Left ventricle myocardium inferior (tissue), 1 donor: ENCODE results near the gene COL23A1. TPM values are rescaled to one million over a fixed set of nuclear protein-coding genes. Genes with fewer than 3 reads are reported as not detected.

Experiments
- DNase-seq: peaks from one replicate; pipeline ENCODE4 v3.0.0-alpha.2; 2020
- H3K27ac ChIP-seq: fragments of 200-600 bp; replicated peaks from 2 replicates; pipeline ENCODE4 v1.8.0; 2021
- H3K27me3 ChIP-seq: fragments of 200-600 bp; 2 replicates; pipeline ENCODE4 v1.8.0; 2021; ENCODE audit warnings: low read depth
- H3K36me3 ChIP-seq: fragments of 200-600 bp; 2 replicates; pipeline ENCODE4 v1.8.0; 2021
- H3K4me1 ChIP-seq: fragments of 200-600 bp; 2 replicates; pipeline ENCODE4 v1.8.0; 2021
- H3K4me3 ChIP-seq: fragments of 200-600 bp; 2 replicates; pipeline ENCODE4 v1.8.0; 2021; ENCODE audit warnings: mild to moderate bottlenecking, moderate library complexity
- H3K9me3 ChIP-seq: fragments of 200-600 bp; replicated peaks from 2 replicates; pipeline ENCODE4 v1.8.0; 2021
- intact Hi-C: fragments of 100-400 bp; cut with micrococcal nuclease; formaldehyde crosslinking; loops from one replicate; pipeline ENCODE4 v1.11.0; 2022
- total RNA-seq: library from RNA; stranded (reverse); fragmentation: NEBNext Ultra II Directional; extraction: Animal tissue kit (Norgen Biotek cat#: 25700); gene quantifications from one replicate; pipeline ENCODE4 v1.2.1, GENCODE V29; 2021
- TF ChIP-seq, protein P1 (sequence below): fragments of 200-600 bp; IDR thresholded peaks from 2 replicates; pipeline ENCODE4 v1.8.0; 2021; ENCODE audit warnings: antibody characterized with exemption, mild to moderate bottlenecking, borderline replicate concordance
- donor health status: DM: no; HTN: yes; CAD: no; lungs with severe emphysema.

The COL23A1 gene
- total RNA-seq, 1 donor from 2014 or later: 27.4 TPM

DNA sequence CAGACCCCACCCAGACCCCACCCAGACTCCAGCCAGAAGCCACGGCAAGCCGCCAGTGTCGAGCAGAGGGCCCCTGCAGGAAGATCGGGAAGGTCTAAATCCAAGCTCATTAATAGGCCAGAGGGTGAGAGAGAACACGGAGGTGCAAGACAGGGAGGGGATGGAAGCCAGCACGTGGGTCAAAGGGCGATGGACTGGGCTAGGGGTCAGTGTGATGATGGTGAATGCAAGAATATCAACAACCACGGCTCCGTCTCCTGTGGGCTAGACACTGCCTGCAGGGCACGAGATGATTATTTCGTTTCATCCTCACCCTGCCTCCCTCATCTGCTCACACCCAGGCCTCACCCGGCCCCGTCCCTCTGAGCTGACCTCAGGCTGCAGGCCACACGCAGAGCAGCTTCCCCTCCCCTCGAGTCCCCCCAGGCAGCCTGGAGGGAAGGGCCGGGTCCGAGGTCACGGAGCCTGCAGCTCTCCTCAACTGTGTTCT is 122.0 kb downstream of the COL23A1 start:
- Histone ChIP-seq H3K36me3 (no peaks in the 10 kb centered on the region), H3K27me3 (no peaks in the 10 kb centered on the region), H3K9me3 (no peaks in the 10 kb centered on the region), H3K4me3 (peak overlapping the region; percentile 42), H3K4me1 (peaks cover 20% of the 10 kb centered on the region), H3K27ac (peak overlapping the region; percentile 72)
- TF ChIP-seq, protein P1, sequence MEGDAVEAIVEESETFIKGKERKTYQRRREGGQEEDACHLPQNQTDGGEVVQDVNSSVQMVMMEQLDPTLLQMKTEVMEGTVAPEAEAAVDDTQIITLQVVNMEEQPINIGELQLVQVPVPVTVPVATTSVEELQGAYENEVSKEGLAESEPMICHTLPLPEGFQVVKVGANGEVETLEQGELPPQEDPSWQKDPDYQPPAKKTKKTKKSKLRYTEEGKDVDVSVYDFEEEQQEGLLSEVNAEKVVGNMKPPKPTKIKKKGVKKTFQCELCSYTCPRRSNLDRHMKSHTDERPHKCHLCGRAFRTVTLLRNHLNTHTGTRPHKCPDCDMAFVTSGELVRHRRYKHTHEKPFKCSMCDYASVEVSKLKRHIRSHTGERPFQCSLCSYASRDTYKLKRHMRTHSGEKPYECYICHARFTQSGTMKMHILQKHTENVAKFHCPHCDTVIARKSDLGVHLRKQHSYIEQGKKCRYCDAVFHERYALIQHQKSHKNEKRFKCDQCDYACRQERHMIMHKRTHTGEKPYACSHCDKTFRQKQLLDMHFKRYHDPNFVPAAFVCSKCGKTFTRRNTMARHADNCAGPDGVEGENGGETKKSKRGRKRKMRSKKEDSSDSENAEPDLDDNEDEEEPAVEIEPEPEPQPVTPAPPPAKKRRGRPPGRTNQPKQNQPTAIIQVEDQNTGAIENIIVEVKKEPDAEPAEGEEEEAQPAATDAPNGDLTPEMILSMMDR: no peak
- DNase-seq: no peak
- intact Hi-C loops: no loop called here

DNA sequence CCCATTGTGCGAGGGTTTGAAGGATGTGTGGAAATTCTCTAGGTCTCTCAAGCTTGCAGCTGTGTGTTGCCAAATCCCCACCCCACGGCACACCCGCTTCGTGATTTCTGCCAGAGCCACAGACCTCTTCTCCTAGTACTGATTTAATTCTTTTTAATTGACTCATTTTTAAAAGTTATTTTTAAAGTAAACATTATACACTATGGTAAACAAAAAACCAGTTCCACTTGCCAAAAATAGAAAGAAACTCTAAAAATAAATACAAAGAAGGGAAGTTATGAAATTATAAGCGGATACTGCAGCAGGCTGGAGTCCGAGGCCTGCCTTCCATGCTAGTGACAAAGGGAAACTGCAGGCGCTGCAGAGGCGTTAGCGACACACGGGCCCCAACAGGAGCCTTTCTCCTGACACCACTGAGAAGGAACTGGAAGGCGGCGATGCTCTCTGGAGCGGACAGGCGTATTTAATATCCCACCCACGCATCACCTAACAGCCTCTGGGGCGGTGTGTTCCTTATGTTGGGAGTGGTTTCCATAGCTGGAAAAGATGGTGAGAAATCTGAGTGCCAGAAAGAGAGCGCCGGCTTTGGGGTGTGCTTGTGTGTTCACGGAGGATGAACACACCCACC is 122.5 kb downstream of the COL23A1 start:
- H3K27me3 ChIP-seq: no peaks in the 10 kb centered on the region
- H3K4me1 ChIP-seq: peaks cover 20% of the 10 kb centered on the region
- no peaks in the 10 kb centered on the region for H3K36me3 ChIP-seq
- TF ChIP-seq, protein P1: no peak
- H3K9me3 ChIP-seq: no peaks in the 10 kb centered on the region
- H3K4me3 ChIP-seq: peak overlapping the region; percentile 42
- DNase-seq: peak; percentile 46
- H3K27ac ChIP-seq: peak overlapping the region; percentile 72
- intact Hi-C loops: no loop called here

DNA sequence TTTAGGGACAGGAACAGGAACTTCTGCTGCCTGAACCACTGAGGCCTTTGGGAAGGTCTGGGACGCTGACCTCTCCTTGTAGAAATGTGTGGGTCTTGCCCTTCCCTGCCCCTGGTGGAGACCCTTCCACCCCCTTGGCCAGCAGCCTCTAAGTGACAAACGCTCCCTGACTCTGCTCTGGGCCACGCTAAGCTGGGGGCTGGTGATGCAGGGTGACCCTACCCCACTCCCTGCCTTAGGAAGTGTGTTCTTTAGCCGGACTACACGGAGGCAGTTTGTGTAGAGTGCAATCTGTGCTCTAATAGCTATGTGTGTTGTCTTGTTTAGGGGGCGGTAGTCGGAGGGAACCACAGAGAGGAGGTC is 123.0 kb downstream of the COL23A1 start:
- Histone ChIP-seq H3K4me3 (no peak overlapping the region), H3K27ac (peak overlapping the region; percentile 72), H3K4me1 (peaks cover 20% of the 10 kb centered on the region), H3K36me3 (no peaks in the 10 kb centered on the region), H3K27me3 (no peaks in the 10 kb centered on the region), H3K9me3 (no peaks in the 10 kb centered on the region)
- TF ChIP-seq, protein P1: no peak
- no peak for DNase-seq
- intact Hi-C loops: no loop called here

DNA sequence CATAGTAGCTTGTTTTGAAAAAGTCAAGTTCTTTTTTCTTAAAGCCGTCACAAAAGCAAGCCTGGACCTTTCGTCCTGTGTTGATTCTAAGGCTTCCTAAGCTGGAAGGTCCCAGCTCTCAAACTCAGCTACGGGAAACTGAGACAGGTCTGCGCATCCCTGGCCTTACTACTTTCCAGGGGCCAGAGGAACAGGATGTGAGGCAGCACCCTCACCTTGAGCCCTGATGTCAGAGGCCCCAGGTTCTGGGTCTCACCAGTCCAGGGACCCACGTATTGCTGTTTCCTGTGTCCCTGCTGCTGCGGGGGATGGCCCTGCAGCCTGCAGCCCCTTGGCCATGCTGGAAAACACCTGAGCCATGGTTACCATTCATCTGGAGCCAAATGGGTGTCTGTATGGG is 123.9 kb downstream of the COL23A1 start:
- Histone ChIP-seq H3K27me3 (no peaks in the 10 kb centered on the region), H3K27ac (no peak overlapping the region), H3K36me3 (no peaks in the 10 kb centered on the region), H3K4me3 (no peak overlapping the region), H3K9me3 (no peaks in the 10 kb centered on the region), H3K4me1 (peaks cover 27% of the 10 kb centered on the region)
- DNase-seq: no peak
- intact Hi-C loops: no loop called here
- TF ChIP-seq, protein P1: no peak

DNA sequence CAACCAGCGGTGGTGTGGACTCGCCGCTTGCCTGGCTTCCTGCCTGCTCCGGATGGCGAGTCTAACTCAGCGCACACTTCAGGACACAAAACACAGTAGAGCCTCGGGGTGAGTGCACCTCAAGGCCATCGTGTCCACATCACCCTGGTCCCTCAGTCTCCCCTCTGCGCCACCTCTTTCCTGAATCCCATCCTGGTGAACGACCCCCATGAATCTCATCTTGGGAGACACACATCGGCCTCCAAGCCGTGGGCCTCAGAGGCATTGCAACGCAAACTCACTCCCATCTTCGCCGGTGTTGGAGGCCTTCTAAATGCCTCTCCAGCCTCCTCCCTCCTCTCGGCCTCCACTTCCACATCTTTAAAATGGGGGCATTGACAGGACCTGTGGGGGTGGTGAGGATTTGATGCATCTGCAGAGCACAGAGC is 124.3 kb downstream of the COL23A1 start:
- TF ChIP-seq, protein P1: no peak
- DNase-seq: no peak
- Histone ChIP-seq H3K27me3 (no peaks in the 10 kb centered on the region), H3K36me3 (no peaks in the 10 kb centered on the region), H3K4me1 (peaks cover 30% of the 10 kb centered on the region), H3K4me3 (no peak overlapping the region), H3K27ac (no peak overlapping the region), H3K9me3 (no peaks in the 10 kb centered on the region)
- intact Hi-C loops: no loop called here
